HG03175 (cell line): ENCODE measurements around the gene SLC1A2.

Experiments
- ATAC-seq: cut with Tn5 transposase; IDR thresholded peaks from one replicate; pipeline ENCODE4 v1.9.1; 2021; ENCODE audit warnings: mild to moderate bottlenecking, moderate library complexity; ENCODE audit not compliant: unreplicated experiment

Gene SLC1A2

GRCh38 chr11:35204614-35205013 lies 214.7 kb downstream of the SLC1A2 start:
- no peak for ATAC-seq
